HepG2 (cell line): ENCODE data around the gene ABT1.

Experiments
- DNMT1 ChIP-seq: sonication (generic); formaldehyde crosslinking; IDR thresholded peaks from 2 replicates; pipeline ENCODE4 v1.5.1; 2020; ENCODE audit warnings: mild to moderate bottlenecking, missing genetic modification reagents
- ESRRA ChIP-seq: sonication (generic); formaldehyde crosslinking; IDR thresholded peaks from 2 replicates; pipeline ENCODE4 v1.5.1; 2020; ENCODE audit warnings: mild to moderate bottlenecking, low read depth, missing genetic modification reagents
- FOXM1 ChIP-seq: sonication (generic); formaldehyde crosslinking; IDR thresholded peaks from 2 replicates; pipeline ENCODE4 v1.5.0; 2020; ENCODE audit warnings: missing genetic modification reagents
- MEIS2 ChIP-seq: sonication (generic); formaldehyde crosslinking; IDR thresholded peaks from 2 replicates; pipeline ENCODE4 v1.9.0; 2021; ENCODE audit warnings: mild to moderate bottlenecking, missing genetic modification reagents
- NFRKB ChIP-seq: fragments of 450-650 bp; IDR thresholded peaks from 2 replicates; pipeline ENCODE4 v1.6.1; 2017
- SRF ChIP-seq: IDR thresholded peaks from 2 replicates; pipeline ENCODE4 v1.6.1; 2011; ENCODE audit warnings: mild to moderate bottlenecking, low read depth, low read length, moderate library complexity
- TARDBP ChIP-seq: sonication (generic); formaldehyde crosslinking; IDR thresholded peaks from 2 replicates; pipeline ENCODE4 v1.8.0; 2022; ENCODE audit warnings: mild to moderate bottlenecking, missing genetic modification reagents
- YY1 ChIP-seq: IDR thresholded peaks from 2 replicates; pipeline ENCODE4 v1.6.1; 2011; ENCODE audit warnings: low read length, low read depth, moderate library complexity, mild to moderate bottlenecking; ENCODE audit not compliant: insufficient read depth, insufficient replicate concordance
- ZNF337 ChIP-seq: sonication (generic); formaldehyde crosslinking; IDR thresholded peaks from 2 replicates; pipeline ENCODE4 v1.5.1; 2020; ENCODE audit warnings: missing genetic modification reagents, low read depth, mild to moderate bottlenecking, borderline replicate concordance

GRCh38 chr6:26604026-26604425 is 7.3 kb downstream of the ABT1 start:
- TF ChIP-seq ZNF337 (no peak), FOXM1 (CRISPR knock-in tag) (no peak), ESRRA (CRISPR knock-in tag) (no peak), TARDBP (no peak), YY1 (no peak), DNMT1 (no peak), MEIS2 (CRISPR knock-in tag) (no peak), SRF (no peak), NFRKB (no peak)
